ENCODE measurements around the gene FARS2. TPM values are rescaled to one million over a fixed set of nuclear protein-coding genes. Genes with fewer than 3 reads are reported as not detected.

FARS2 gene
- total and polyA plus RNA-seq, 12 donors: 7.6 to 22.4 (median 20.8) TPM

DNA sequence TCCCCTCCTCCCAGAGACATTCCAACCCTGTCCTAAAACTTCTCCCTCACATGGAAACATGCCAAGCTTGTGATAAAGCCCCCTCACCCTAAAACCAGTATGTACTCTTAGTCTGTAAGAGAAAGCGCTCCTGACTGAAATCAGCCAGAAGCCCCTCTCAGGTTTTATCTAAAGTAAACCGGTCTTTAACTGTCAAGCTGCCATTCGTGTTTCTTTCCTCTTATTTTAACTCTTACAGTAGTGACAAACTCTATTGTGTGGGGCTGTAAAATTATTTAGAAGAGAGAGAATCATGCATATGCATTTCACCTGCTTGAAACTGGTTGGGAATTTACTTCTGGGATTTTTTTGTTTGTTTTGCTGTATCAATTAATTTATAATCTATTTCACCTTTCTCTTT is 62.7 kb downstream of the FARS2 start:
- Histone ChIP-seq H3K36me3 (peaks cover 0 to 16% (median 6%) of the 10 kb centered on the region in 9 donors), H3K4me3 (no peak overlapping the region), H3K4me1 (no peaks in the 10 kb centered on the region), H3K27me3 (no peaks in the 10 kb centered on the region), H3K9me3 (peaks cover 0 to 24% (median 12%) of the 10 kb centered on the region in 11 donors), H3K27ac (no peak overlapping the region)
- ATAC-seq (no peak), DNase-seq (no peak)
- no peak for TF ChIP-seq CTCF (IDR thresholded peaks at IDR 0.05)
- intact Hi-C loops (cut with DNase I): no loop called here
- 97% methylated on average over 3 of the region's 3 CpGs for WGBS, 2 donors

GRCh38 chr6:5325173-5325572 is 63.9 kb downstream of the FARS2 start:
- ATAC-seq: no peak

DNA sequence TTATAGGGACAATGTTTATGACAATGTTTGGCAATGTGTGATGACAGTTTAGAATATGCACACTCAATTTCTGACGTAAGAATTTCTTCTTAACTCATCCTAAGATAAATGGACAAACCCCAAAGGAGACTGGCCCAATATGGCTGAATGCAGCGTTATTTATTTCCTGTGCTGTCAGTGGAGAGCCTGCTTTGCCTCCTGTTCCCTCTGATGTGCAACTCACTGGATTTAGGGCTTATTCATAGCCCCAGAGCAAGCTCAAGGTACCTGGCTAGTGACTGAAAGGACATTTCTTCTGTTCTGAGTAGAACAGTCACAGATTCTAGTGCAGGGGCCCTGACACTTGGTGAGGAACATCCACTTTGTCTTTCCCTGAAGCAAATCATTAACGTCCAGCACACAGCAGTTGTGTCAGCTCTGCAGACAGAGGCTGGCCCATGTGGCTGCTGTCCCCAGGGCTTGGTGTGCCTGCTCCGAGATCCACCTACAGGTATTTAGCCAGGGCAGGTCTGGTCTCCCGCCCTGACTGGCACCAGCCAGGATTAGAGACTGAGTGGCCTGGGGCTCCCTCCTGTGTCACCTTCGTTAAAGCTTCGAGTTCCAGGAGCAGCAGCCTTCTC is 64.8 kb downstream of the FARS2 start:
- WGBS, 2 donors: 95 to 98% methylated on average over 7 of the region's 7 CpGs
- intact Hi-C loops (cut with DNase I): no loop called here
- no peak overlapping the region for H3K27ac ChIP-seq
- H3K9me3 ChIP-seq: peaks cover 0 to 24% (median 12%) of the 10 kb centered on the region in 11 donors
- no peak for TF ChIP-seq CTCF (IDR thresholded peaks at IDR 0.05)
- peaks cover 0 to 16% (median 6%) of the 10 kb centered on the region in 9 donors for H3K36me3 ChIP-seq
- no peak for DNase-seq
- H3K4me3 ChIP-seq: no peak overlapping the region
- ATAC-seq: no peak
- H3K4me1 ChIP-seq: peaks cover 0 to 5% (median 0%) of the 10 kb centered on the region in 9 donors
- no peaks in the 10 kb centered on the region for H3K27me3 ChIP-seq

More at GRCh38 chr6:5325173-5325572, 63.9 kb downstream of the FARS2 start:
- no peak overlapping the region for H3K4me3 ChIP-seq
- intact Hi-C loops (cut with DNase I): no loop called here
- 98 to 99% methylated on average over 3 of the region's 3 CpGs for WGBS, 2 donors
- no peaks in the 10 kb centered on the region for H3K27me3 ChIP-seq
- no peaks in the 10 kb centered on the region for H3K4me1 ChIP-seq
- H3K9me3 ChIP-seq: peaks cover 0 to 24% (median 12%) of the 10 kb centered on the region in 11 donors
- DNase-seq: no peak
- TF ChIP-seq CTCF (IDR thresholded peaks at IDR 0.05): no peak
- H3K36me3 ChIP-seq: peaks cover 0 to 16% (median 6%) of the 10 kb centered on the region in 9 donors
- H3K27ac ChIP-seq: no peak overlapping the region

GRCh38 chr6:5328800-5329199 is 67.5 kb downstream of the FARS2 start:
- no peak for ATAC-seq
- WGBS, 2 donors: 73 to 79% methylated on average over 6 of the region's 6 CpGs
- peaks cover 0 to 16% (median 6%) of the 10 kb centered on the region in 9 donors for H3K36me3 ChIP-seq

More at GRCh38 chr6:5328800-5329199, 67.5 kb downstream of the FARS2 start:
- intact Hi-C loops (cut with DNase I): no loop called here
- DNase-seq: no peak
- no peak for TF ChIP-seq CTCF (IDR thresholded peaks at IDR 0.05)
- Histone ChIP-seq H3K4me1 (peaks cover 0 to 16% (median 2%) of the 10 kb centered on the region in 9 donors), H3K27me3 (no peaks in the 10 kb centered on the region), H3K9me3 (peaks cover 0 to 17% (median 5%) of the 10 kb centered on the region in 11 donors), H3K27ac (no peak overlapping the region), H3K4me3 (no peak overlapping the region)

Measured in heart right ventricle (tissue), 16 donors.